Upper lobe of left lung (tissue), 4 donors: ENCODE data around the gene TAF8.

Experiments used
- CTCF ChIP-seq, 6 experiments: fragments of 450-650 bp in 4 of 6; fragments of 200-600 bp in 2 of 6; sonication (generic) in 2 of 6; IDR thresholded peaks; one replicate each; pipeline ENCODE4 v1.5.1; 2016 to 2019; ENCODE audit warnings: antibody characterized with exemption in 6 of 6
- EP300 ChIP-seq, 4 donors: sonication (generic); formaldehyde crosslinking; IDR thresholded peaks; one replicate each; pipeline ENCODE4 v1.5.1; 2017; ENCODE audit warnings: antibody characterized with exemption in 4 of 4, control low read depth in 2 of 4
- POLR2AphosphoS5 ChIP-seq, 2 donors: sonication (generic); formaldehyde crosslinking; IDR thresholded peaks; one replicate each; pipeline ENCODE4 v1.5.1; 2017; ENCODE audit warnings: antibody characterized with exemption in 2 of 2

- no peak for TF ChIP-seq EP300 (IDR thresholded peaks at IDR 0.05)
- no peak for TF ChIP-seq POLR2AphosphoS5 (IDR thresholded peaks at IDR 0.05)
- TF ChIP-seq CTCF (IDR thresholded peaks at IDR 0.05): peak in 1 of 6 experiments; percentile 8
Measured at GRCh38 chr6:42118162-42119001, 68.1 kb downstream of the TAF8 start.
